Right renal pelvis (tissue), 4 donors: ENCODE data around the gene LRCOL1. TPM values are rescaled to one million over a fixed set of nuclear protein-coding genes. Genes with fewer than 3 reads are reported as not detected.

Source experiments
- DNase-seq, 4 donors: peaks; one replicate each; pipeline ENCODE4 v3.0.0-alpha.2; 2013; ENCODE audit warnings: low read depth in 4 of 4, low spot score in 3 of 4, missing footprints in 1 of 4
- polyA plus RNA-seq, 4 donors: library from polyadenylated mRNA; unstranded; fragments of 120-200 nt; gene quantifications; one replicate each; pipeline ENCODE4 v1.2.1, GENCODE V29; 2013; ENCODE audit not compliant: insufficient read length in 4 of 4

The LRCOL1 gene
- polyA plus RNA-seq, 4 donors, result 1.1 to 2.7 (median 2.2) TPM

- DNase-seq, result no peak
Observed at GRCh38 chr12:132571051-132571450, 39.3 kb downstream of the LRCOL1 start.

GRCh38 chr12:132570635-132571034, 39.7 kb downstream of the LRCOL1 start:
- DNase-seq, result no peak

- no peak for DNase-seq
Observed at GRCh38 chr12:132569856-132570480, 40.4 kb downstream of the LRCOL1 start.

GRCh38 chr12:132568826-132569480, 41.4 kb downstream of the LRCOL1 start:
- no peak for DNase-seq

GRCh38 chr12:132568301-132568700, 42.1 kb downstream of the LRCOL1 start:
- DNase-seq, result no peak

- DNase-seq, result no peak
Observed at GRCh38 chr12:132566516-132567131, 43.8 kb downstream of the LRCOL1 start.

GRCh38 chr12:132565365-132565764, 45.0 kb downstream of the LRCOL1 start:
- DNase-seq, result no peak

GRCh38 chr12:132563911-132564310, 46.5 kb downstream of the LRCOL1 start:
- no peak for DNase-seq

GRCh38 chr12:132562489-132563021, 47.8 kb downstream of the LRCOL1 start:
- no peak for DNase-seq

GRCh38 chr12:132561427-132562156, 48.8 kb downstream of the LRCOL1 start:
- no peak for DNase-seq

- DNase-seq, result peak in 3 of 4 donors; percentile 65 to 67 (median 65)
Observed at GRCh38 chr12:132560614-132561426, 49.6 kb downstream of the LRCOL1 start.

GRCh38 chr12:132560364-132560613, 50.1 kb downstream of the LRCOL1 start:
- DNase-seq, result no peak

GRCh38 chr12:132559652-132560363, 50.6 kb downstream of the LRCOL1 start:
- no peak for DNase-seq

- no peak for DNase-seq
Observed at GRCh38 chr12:132558861-132559623, 51.3 kb downstream of the LRCOL1 start.

GRCh38 chr12:132558042-132558856, 52.1 kb downstream of the LRCOL1 start:
- no peak for DNase-seq

GRCh38 chr12:132557291-132558015, 52.9 kb downstream of the LRCOL1 start:
- no peak for DNase-seq

GRCh38 chr12:132556801-132557200, 53.6 kb downstream of the LRCOL1 start:
- no peak for DNase-seq

- DNase-seq, result no peak
Observed at GRCh38 chr12:132556216-132556615, 54.2 kb downstream of the LRCOL1 start.
